ENCODE results near the gene TRAFD1. TPM values are rescaled to one million over a fixed set of nuclear protein-coding genes. Genes with fewer than 3 reads are reported as not detected.
"Not testable (repeated sequence)": the region's sequence is repeated elsewhere in the genome, so short reads cannot be mapped to it uniquely, and the experiment has no call there.

The TRAFD1 gene
- total RNA-seq, result 53.4 TPM

GRCh38 chr12:112125250-112125999, at the start of gene TRAFD1:
TRAFD1 (plus strand) TSS chr12:112125560; CDS start chr12:112130523, 4,963 bp downstream.
- FAIRE-seq (peak; percentile 80), DNase-seq (ENCODE audit: low spot score in 2 of 2) (peak; percentile 95 to 97)

GRCh38 chr12:112087055-112087850, 38.1 kb upstream of the TRAFD1 start:
- no peak for DNase-seq (ENCODE audit: low spot score in 2 of 2)
- no peak for FAIRE-seq

- FAIRE-seq, result no peak
- no peak for DNase-seq (ENCODE audit: low spot score in 2 of 2)
These were observed 37.5 kb upstream of the TRAFD1 start for GRCh38 chr12:112087851-112088250.

GRCh38 chr12:112091563-112091962, 33.8 kb upstream of the TRAFD1 start:
- FAIRE-seq (no peak), DNase-seq (ENCODE audit: low spot score in 2 of 2) (no peak)

GRCh38 chr12:112096070-112096469, 29.3 kb upstream of the TRAFD1 start:
- no peak for FAIRE-seq
- DNase-seq (ENCODE audit: low spot score in 2 of 2), result no peak

- DNase-seq (ENCODE audit: low spot score in 2 of 2), result no peak
- FAIRE-seq, result no peak
These were observed 28.7 kb upstream of the TRAFD1 start for GRCh38 chr12:112096667-112097066.

GRCh38 chr12:112097641-112098040, 27.7 kb upstream of the TRAFD1 start:
- DNase-seq (ENCODE audit: low spot score in 2 of 2) (no peak), FAIRE-seq (no peak)

GRCh38 chr12:112100500-112100899, 24.9 kb upstream of the TRAFD1 start:
- FAIRE-seq; DNase-seq (ENCODE audit: low spot score in 2 of 2): not testable (repeated sequence)

GRCh38 chr12:112102127-112102526, 23.2 kb upstream of the TRAFD1 start:
- FAIRE-seq, result no peak
- DNase-seq (ENCODE audit: low spot score in 2 of 2), result no peak

GRCh38 chr12:112102746-112103145, 22.6 kb upstream of the TRAFD1 start:
- FAIRE-seq; DNase-seq (ENCODE audit: low spot score in 2 of 2): not testable (repeated sequence)

- FAIRE-seq (no peak), DNase-seq (ENCODE audit: low spot score in 2 of 2) (no peak)
These were observed 21.4 kb upstream of the TRAFD1 start for GRCh38 chr12:112103758-112104503.

- FAIRE-seq (no peak), DNase-seq (ENCODE audit: low spot score in 2 of 2) (no peak)
These were observed 19.5 kb upstream of the TRAFD1 start for GRCh38 chr12:112105891-112106290.

GRCh38 chr12:112107306-112108201, 17.8 kb upstream of the TRAFD1 start:
- no peak for FAIRE-seq
- DNase-seq (ENCODE audit: low spot score in 2 of 2), result no peak

- DNase-seq (ENCODE audit: low spot score in 2 of 2), result peak; percentile 83 to 89
- no peak for FAIRE-seq
These were observed 16.9 kb upstream of the TRAFD1 start, which contains the start of gene NAA25 for GRCh38 chr12:112108202-112109079. NAA25 (minus strand) TSS chr12:112108783; CDS start chr12:112108773, 10 bp downstream.

- FAIRE-seq; DNase-seq (ENCODE audit: low spot score in 2 of 2): not testable (repeated sequence)
These were observed 14.3 kb upstream of the TRAFD1 start for GRCh38 chr12:112110787-112111662.

- no peak for FAIRE-seq
- no peak for DNase-seq (ENCODE audit: low spot score in 2 of 2)
These were observed 13.4 kb upstream of the TRAFD1 start for GRCh38 chr12:112111931-112112330.

GRCh38 chr12:112112409-112113133, 12.8 kb upstream of the TRAFD1 start:
- DNase-seq (ENCODE audit: low spot score in 2 of 2), result no peak
- FAIRE-seq, result no peak

Data from frontal cortex (tissue), 4 donors.